ENCODE measurements around the gene RAB8A.
A peak's percentile ranks its signal among the peaks of the same experiment; 100 is the strongest.

The RAB8A gene

GRCh38 chr19:16111160-16111908 is at the start of gene RAB8A:
TSS of gene RAB8A (plus strand) at chr19:16111889. CDS start at chr19:16111902, 13 bp downstream.
- TF ChIP-seq, protein P1, sequence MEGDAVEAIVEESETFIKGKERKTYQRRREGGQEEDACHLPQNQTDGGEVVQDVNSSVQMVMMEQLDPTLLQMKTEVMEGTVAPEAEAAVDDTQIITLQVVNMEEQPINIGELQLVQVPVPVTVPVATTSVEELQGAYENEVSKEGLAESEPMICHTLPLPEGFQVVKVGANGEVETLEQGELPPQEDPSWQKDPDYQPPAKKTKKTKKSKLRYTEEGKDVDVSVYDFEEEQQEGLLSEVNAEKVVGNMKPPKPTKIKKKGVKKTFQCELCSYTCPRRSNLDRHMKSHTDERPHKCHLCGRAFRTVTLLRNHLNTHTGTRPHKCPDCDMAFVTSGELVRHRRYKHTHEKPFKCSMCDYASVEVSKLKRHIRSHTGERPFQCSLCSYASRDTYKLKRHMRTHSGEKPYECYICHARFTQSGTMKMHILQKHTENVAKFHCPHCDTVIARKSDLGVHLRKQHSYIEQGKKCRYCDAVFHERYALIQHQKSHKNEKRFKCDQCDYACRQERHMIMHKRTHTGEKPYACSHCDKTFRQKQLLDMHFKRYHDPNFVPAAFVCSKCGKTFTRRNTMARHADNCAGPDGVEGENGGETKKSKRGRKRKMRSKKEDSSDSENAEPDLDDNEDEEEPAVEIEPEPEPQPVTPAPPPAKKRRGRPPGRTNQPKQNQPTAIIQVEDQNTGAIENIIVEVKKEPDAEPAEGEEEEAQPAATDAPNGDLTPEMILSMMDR (conservative IDR thresholded peaks at IDR 0.05; ENCODE audit: low read depth, low read length), result peak; percentile 73
- peak; percentile 97 for DNase-seq (ENCODE audit: low read depth)
- peak within 1 kb of the TSS; percentile 94 for H3K4me3 ChIP-seq (ENCODE audit: low read length)

DNA sequence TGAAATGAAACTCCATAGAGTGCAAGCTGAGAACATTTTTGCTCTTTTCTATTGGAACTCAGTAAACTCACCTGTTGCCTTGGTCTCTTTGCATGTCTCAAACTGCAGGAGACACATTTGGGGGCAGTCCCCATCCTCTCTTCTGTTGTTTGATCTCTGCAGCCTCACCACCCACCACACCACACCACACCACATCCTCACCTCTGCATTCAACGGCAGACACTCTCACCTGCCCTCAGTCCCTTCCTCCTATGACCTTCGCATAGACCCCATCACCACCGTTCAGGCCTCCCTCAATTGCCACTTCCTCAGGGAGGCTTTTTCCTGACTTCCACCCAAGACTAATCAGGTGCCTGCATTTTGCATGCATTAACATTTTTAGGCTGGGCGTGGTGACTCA is 49.7 kb upstream of the RAB8A start:
- DNase-seq (ENCODE audit: low read depth), result no peak
- TF ChIP-seq, protein P1 (conservative IDR thresholded peaks at IDR 0.05; ENCODE audit: low read depth, low read length), result no peak
- no peak overlapping the region for H3K4me3 ChIP-seq (ENCODE audit: low read length)

- no peak for DNase-seq (ENCODE audit: low read depth)
- TF ChIP-seq, protein P1 (conservative IDR thresholded peaks at IDR 0.05; ENCODE audit: low read depth, low read length), result peak; percentile 98
- H3K4me3 ChIP-seq (ENCODE audit: low read length), result no peak overlapping the region
Observed at GRCh38 chr19:16062789-16063188, 48.9 kb upstream of the RAB8A start.

DNA sequence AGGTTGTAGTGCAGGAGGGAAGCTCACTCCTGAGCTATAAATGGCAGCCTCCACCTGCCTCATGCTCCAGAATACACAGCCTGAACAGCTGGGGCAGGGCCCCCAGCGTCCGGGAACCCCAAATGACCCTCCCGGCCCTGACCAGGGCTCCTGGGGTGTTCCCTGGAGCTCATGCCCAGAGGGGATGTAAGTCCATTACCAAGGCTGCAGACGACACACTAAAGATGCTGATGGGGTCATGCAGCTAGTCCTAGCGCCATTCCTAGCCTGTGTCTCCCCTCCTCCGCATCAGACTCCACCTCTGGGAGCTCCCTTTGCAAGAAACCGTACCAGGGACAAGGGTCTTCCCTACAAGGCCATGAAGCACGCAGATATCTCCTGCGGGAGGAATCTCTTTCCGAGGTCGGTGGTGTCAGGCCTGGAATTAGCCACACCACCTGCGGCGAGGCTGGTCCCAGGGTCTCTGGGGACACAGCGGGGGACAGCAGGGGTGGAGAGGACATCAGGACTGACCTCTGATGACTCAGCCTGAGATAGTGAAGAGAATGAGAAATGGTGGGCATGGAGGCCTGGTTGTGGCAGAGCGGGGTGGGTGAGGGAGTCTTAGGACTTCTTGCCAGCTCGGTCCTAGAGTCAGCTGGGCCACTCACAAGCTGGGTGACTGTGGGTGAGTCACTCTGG is 47.3 kb upstream of the RAB8A start:
- DNase-seq (ENCODE audit: low read depth), result no peak
- TF ChIP-seq, protein P1 (conservative IDR thresholded peaks at IDR 0.05; ENCODE audit: low read depth, low read length), result no peak
- H3K4me3 ChIP-seq (ENCODE audit: low read length), result no peak overlapping the region

DNA sequence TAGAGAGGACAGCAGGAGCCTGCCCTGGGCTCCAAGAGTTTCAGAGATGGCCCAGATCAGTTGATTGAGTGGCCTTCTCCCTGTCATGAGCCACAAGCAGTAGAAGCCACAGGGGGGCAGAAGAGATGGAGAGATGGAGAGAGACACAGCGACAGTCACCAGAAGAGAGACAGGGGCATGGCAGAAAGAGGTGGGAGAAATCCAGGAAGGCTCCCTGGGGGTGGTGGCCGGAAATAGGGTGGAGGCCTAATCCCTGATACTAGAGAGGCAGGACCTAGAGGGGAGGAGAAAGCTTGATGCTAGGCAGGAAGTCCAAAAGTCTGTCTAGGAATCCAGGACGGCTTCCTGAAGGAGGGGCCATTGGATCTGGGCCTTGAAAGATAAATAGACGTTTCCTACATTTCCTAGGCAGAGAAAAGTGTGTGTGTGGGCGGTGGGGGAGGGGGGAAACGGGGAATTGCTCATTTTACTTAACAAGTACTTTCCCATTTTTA is 45.0 kb upstream of the RAB8A start:
- no peak for DNase-seq (ENCODE audit: low read depth)
- H3K4me3 ChIP-seq (ENCODE audit: low read length), result no peak overlapping the region
- TF ChIP-seq, protein P1 (conservative IDR thresholded peaks at IDR 0.05; ENCODE audit: low read depth, low read length), result peak; percentile 41

DNA sequence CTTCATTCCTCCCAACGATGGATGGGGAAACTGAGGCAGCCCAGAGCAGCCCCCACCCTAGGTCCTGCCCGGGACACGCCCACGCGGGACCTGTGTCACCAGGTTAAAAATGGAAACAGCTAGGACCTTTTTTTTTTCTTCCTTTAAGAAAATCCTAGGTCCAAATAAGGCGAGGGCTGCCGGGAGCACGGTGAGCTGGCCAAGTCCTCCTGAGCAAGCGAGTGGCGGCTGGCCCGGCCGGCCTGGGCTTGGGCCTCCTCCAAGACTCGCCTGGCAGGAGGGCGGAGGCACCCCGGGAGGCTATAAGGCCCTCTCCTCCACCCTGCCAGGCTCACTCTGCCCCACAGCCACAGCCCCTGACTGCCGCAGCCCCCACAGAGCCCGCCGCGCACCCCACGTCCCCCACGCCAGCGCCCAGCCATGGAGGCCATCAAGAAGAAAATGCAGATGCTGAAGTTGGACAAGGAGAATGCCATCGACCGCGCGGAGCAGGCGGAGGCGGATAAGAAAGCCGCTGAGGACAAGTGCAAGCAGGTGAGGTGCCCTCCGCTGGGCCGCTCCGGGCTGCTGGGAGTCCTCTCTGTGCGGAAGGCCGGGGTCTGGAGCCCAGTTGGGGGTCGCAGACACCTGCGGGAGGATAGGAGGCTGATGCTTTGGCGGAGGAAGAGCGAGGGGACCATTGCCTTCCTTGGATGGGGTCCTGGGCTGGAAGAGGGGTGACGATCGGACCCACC is 44.3 kb upstream of the RAB8A start:
- H3K4me3 ChIP-seq (ENCODE audit: low read length), result no peak overlapping the region
- DNase-seq (ENCODE audit: low read depth), result no peak
- TF ChIP-seq, protein P1 (conservative IDR thresholded peaks at IDR 0.05; ENCODE audit: low read depth, low read length), result no peak

Data from retinal pigment epithelial cell (primary cell).